Pancreas (tissue), 10 donors: ENCODE results near the gene PIWIL4. TPM values are rescaled to one million over a fixed set of nuclear protein-coding genes. Genes with fewer than 3 reads are reported as not detected.

Experiments
- ATAC-seq, 4 donors: fragments of 200-7000 bp; cut with Tn5 transposase; one replicate each; pipeline versions ENCODE4 v1.8.0 to v1.9.1; 2020; ENCODE audit warnings: mild to moderate bottlenecking in 4 of 4, moderate library complexity in 4 of 4
- DNase-seq, 6 donors: peaks; one replicate each; pipeline ENCODE4 v3.0.0-alpha.2; 2020
- FAIRE-seq: peaks from 2 replicates; lab custom pipeline; 2012; peaks lifted over from hg19 to GRCh38; lab: Jason Lieb, UNC
- H3K27ac ChIP-seq, 4 donors: fragments of 200-600 bp; sonication (generic); 1 replicate in 3 of 4; 2 replicates in 1 of 4; pipeline versions ENCODE4 v1.5.0 to v1.8.0; 2020
- H3K27me3 ChIP-seq, 4 donors: fragments of 200-600 bp; one replicate each; pipeline ENCODE4 v1.8.0; 2021
- H3K36me3 ChIP-seq, 3 donors: fragments of 200-600 bp; sonication (generic) in 1 of 3; one replicate each; pipeline versions ENCODE4 v1.5.0 to v1.8.0; 2020 to 2021
- H3K4me1 ChIP-seq, 3 donors: fragments of 200-600 bp; one replicate each; pipeline ENCODE4 v1.8.0; 2021
- H3K4me3 ChIP-seq, 4 donors: fragments of 200-600 bp; sonication (generic) in 2 of 4; one replicate each; pipeline versions ENCODE4 v1.5.0 to v1.8.0; 2020 to 2021
- H3K9me3 ChIP-seq, 4 donors: fragments of 200-600 bp; one replicate each; pipeline ENCODE4 v1.8.0; 2021
- WGBS, 2 donors: extraction: QIAGEN DNeasy Blood & Tissue Kit; methylation state at CpG; one replicate each; pipeline ENCODE4 v1.1.7; 2013; 5-methylcytosine and 5-hydroxymethylcytosine counted together
- intact Hi-C, 3 donors: fragments of 100-400 bp; cut with DNase I; formaldehyde crosslinking; loops; one replicate each; pipeline versions ENCODE4 v1.11.1 to v1.14.2; 2022
- polyA plus RNA-seq, 2 donors: library from polyadenylated mRNA; stranded (reverse); fragments of 200-250 nt; gene quantifications; one replicate each; pipeline ENCODE4 v1.2.3, GENCODE V29; 2013
- total RNA-seq, 6 donors: library from RNA; stranded (reverse); fragmentation: NEBNext Ultra II Directional in 4 of 6; extraction: Animal tissue kit (Norgen Biotek cat#: 25700) in 4 of 6; gene quantifications; one replicate each; pipeline versions ENCODE4 v1.2.1 to v1.2.4, GENCODE V29; 2021 to 2023
- TF ChIP-seq, protein P1 (sequence below), 4 donors: fragments of 200-600 bp; sonication (generic) in 3 of 4; IDR thresholded peaks; one replicate each; pipeline versions ENCODE4 v1.5.0 to v1.8.0; 2021; ENCODE audit warnings: antibody characterized with exemption in 4 of 4
- donor health status: healthy with polysubstance abuse.
- donor health status: DM: no; HTN: no; CAD: no; lungs with moderate emphysema.
- donor health status: DM: no; HTN: no; CAD: no.
- donor health status: control.
- donor health status: control.
- donor health status: Bipolar disorder and iron deficiency.
- donor health status: DM: yes; HTN: yes; CAD: no.
- donor health status: DM: no; HTN: no; CAD: no.
- donor health status: DM: no; HTN: no; CAD: no.
- donor health status: DM: yes; HTN: yes; CAD: no.

The PIWIL4 gene
- total and polyA plus RNA-seq, 8 donors = 4.0 to 12.3 (median 5.6) TPM

DNA sequence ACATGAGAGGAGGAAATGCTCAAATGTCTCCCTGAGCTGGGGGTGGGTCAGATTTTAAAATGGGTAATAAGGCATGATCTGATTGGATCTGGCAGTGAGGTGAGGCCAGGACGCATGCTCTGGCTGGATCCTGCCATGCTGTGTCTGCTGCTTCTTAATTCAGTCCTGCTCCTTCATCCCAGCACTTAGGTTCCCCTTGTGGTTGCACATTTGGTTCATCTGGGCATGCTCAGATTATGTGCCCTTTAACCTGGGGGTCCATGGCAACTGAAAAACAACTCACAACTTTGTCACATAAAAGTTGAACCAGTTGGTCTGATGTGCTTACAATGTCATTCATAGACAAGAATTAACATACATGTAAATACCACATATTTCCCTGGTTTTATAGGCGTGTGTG lies 67.9 kb downstream of the PIWIL4 start:
- intact Hi-C loops = loop anchor here in 1 of 3 donors (10.0 kb wide), 1 partner anchor 130 kb away; the partner anchor contains the start of gene AMOTL1
- TF ChIP-seq, protein P1, sequence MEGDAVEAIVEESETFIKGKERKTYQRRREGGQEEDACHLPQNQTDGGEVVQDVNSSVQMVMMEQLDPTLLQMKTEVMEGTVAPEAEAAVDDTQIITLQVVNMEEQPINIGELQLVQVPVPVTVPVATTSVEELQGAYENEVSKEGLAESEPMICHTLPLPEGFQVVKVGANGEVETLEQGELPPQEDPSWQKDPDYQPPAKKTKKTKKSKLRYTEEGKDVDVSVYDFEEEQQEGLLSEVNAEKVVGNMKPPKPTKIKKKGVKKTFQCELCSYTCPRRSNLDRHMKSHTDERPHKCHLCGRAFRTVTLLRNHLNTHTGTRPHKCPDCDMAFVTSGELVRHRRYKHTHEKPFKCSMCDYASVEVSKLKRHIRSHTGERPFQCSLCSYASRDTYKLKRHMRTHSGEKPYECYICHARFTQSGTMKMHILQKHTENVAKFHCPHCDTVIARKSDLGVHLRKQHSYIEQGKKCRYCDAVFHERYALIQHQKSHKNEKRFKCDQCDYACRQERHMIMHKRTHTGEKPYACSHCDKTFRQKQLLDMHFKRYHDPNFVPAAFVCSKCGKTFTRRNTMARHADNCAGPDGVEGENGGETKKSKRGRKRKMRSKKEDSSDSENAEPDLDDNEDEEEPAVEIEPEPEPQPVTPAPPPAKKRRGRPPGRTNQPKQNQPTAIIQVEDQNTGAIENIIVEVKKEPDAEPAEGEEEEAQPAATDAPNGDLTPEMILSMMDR (IDR thresholded peaks at IDR 0.05) = no peak
- Histone ChIP-seq H3K36me3 (no peaks in the 10 kb centered on the region), H3K27ac (no peak overlapping the region), H3K4me3 (no peak overlapping the region), H3K9me3 (no peaks in the 10 kb centered on the region), H3K4me1 (no peaks in the 10 kb centered on the region), H3K27me3 (no peaks in the 10 kb centered on the region)
- FAIRE-seq (no peak), DNase-seq (no peak), ATAC-seq (no peak)
- WGBS, 2 donors = 82 to 92% methylated on average over 2 of the region's 2 CpGs

GRCh38 chr11:94636388-94636949 lies 69.3 kb downstream of the PIWIL4 start:
- H3K9me3 ChIP-seq = no peaks in the 10 kb centered on the region
- TF ChIP-seq, protein P1 (IDR thresholded peaks at IDR 0.05) = no peak
- FAIRE-seq (no peak), ATAC-seq (no peak), DNase-seq (no peak)
- no peak overlapping the region for H3K27ac ChIP-seq
- 87 to 88% methylated on average over 2 of the region's 2 CpGs for WGBS, 2 donors
- H3K27me3 ChIP-seq = no peaks in the 10 kb centered on the region
- no peaks in the 10 kb centered on the region for H3K4me1 ChIP-seq
- no peaks in the 10 kb centered on the region for H3K36me3 ChIP-seq
- intact Hi-C loops = loop anchor here in 1 of 3 donors (10.0 kb wide), 1 partner anchor 128 kb away; the partner anchor contains the start of gene AMOTL1
- H3K4me3 ChIP-seq = no peak overlapping the region

- FAIRE-seq = no peak
- 69 to 81% methylated on average over 4 of the region's 4 CpGs for WGBS, 2 donors
- ATAC-seq = no peak
- Histone ChIP-seq H3K36me3 (no peaks in the 10 kb centered on the region), H3K9me3 (no peaks in the 10 kb centered on the region), H3K4me3 (no peak overlapping the region), H3K27ac (peak overlapping the region in 1 of 4 donors; percentile 54), H3K27me3 (no peaks in the 10 kb centered on the region), H3K4me1 (no peaks in the 10 kb centered on the region)
- DNase-seq = no peak
- TF ChIP-seq, protein P1 (IDR thresholded peaks at IDR 0.05) = no peak
- intact Hi-C loops = loop anchor here in 1 of 3 donors (10.0 kb wide), 1 partner anchor 126 kb away; the partner anchor contains the start of gene AMOTL1
These were observed 71.2 kb downstream of the PIWIL4 start for GRCh38 chr11:94638301-94638901.

DNA sequence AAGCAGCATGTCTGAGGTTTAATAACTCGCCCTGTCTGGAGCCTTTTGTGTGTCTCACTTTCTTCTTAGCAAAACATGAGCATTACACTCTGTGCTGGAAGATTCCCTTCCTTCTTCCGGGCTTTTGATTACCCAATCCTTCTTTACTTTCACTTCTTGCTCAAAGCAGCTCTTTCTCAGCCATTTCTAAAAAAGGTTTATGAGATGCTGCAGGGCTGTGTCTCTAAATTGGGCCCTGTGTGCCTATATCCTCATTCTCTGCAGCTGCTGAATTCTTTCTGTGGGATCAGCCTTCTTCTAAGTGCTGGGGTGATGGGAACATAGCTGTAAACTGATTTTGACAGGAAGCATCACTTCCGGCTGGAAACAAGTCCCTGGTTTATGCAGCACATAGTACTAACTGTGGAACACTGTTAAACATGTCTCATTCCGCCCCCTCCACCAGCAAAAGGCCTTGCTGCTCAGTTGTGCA lies 71.8 kb downstream of the PIWIL4 start:
- 71 to 83% methylated on average over 4 of the region's 4 CpGs for WGBS, 2 donors
- Histone ChIP-seq H3K9me3 (no peaks in the 10 kb centered on the region), H3K27ac (peak overlapping the region in 1 of 4 donors; percentile 54), H3K4me1 (no peaks in the 10 kb centered on the region), H3K4me3 (no peak overlapping the region), H3K36me3 (no peaks in the 10 kb centered on the region), H3K27me3 (no peaks in the 10 kb centered on the region)
- DNase-seq = no peak
- TF ChIP-seq, protein P1 (IDR thresholded peaks at IDR 0.05) = no peak
- FAIRE-seq = no peak
- ATAC-seq = peak in 2 of 4 donors; percentile 66 to 80
- intact Hi-C loops = loop anchor here in 1 of 3 donors (10.0 kb wide), 1 partner anchor 126 kb away; the partner anchor contains the start of gene AMOTL1
